Activated naive CD8-positive, alpha-beta T cell treated with anti-CD3 and anti-CD28 coated beads for 36 hours (primary cell): ENCODE measurements around the gene GPR89A. TPM values are rescaled to one million over a fixed set of nuclear protein-coding genes. Genes with fewer than 3 reads are reported as not detected.
"Not testable (repeated sequence)": the region's sequence is repeated elsewhere in the genome, so short reads cannot be mapped to it uniquely, and the experiment has no call there.

Experiments
- DNase-seq: peaks from one replicate; pipeline ENCODE4 v3.0.0; 2021
- H3K27ac Mint-ChIP-seq: one replicate; pipeline ENCODE4 v1.8.0; 2022; ENCODE audit warnings: mild to moderate bottlenecking, moderate library complexity, mixed read lengths
- H3K27me3 Mint-ChIP-seq: one replicate; pipeline ENCODE4 v1.8.0; 2022; ENCODE audit warnings: mild to moderate bottlenecking, mixed read lengths
- H3K36me3 Mint-ChIP-seq: one replicate; pipeline ENCODE4 v1.8.0; 2021; ENCODE audit warnings: mild to moderate bottlenecking, mixed read lengths
- H3K4me1 Mint-ChIP-seq: one replicate; pipeline ENCODE4 v1.8.0; 2021; ENCODE audit warnings: mixed read lengths
- H3K4me3 Mint-ChIP-seq: one replicate; pipeline ENCODE4 v1.8.0; 2022; ENCODE audit warnings: mild to moderate bottlenecking, moderate library complexity, mixed read lengths
- H3K9me3 Mint-ChIP-seq: one replicate; pipeline ENCODE4 v1.8.0; 2022; ENCODE audit warnings: mixed read lengths
- total RNA-seq, 2 experiments: library from RNA; stranded (reverse); gene quantifications; one replicate each; pipeline ENCODE4 v1.2.3, GENCODE V29; 2021

GPR89A gene
- total RNA-seq, 2 experiments from 2014 or later: 28.1 to 29.0 TPM

GRCh38 chr1:145701306-145701862 lies 93.6 kb downstream of the GPR89A start:
- H3K27ac Mint-ChIP-seq: no peak overlapping the region
- DNase-seq: no peak

GRCh38 chr1:145702052-145702451 lies 94.3 kb downstream of the GPR89A start:
- Mint-ChIP-seq H3K27me3 (no peaks in the 10 kb centered on the region), H3K4me1 (no peaks in the 10 kb centered on the region), H3K36me3 (no peaks in the 10 kb centered on the region), H3K27ac (no peak overlapping the region), H3K4me3 (no peak overlapping the region), H3K9me3 (no peaks in the 10 kb centered on the region)
- DNase-seq: no peak

More at GRCh38 chr1:145701306-145701862, 93.6 kb downstream of the GPR89A start:
- H3K4me1 Mint-ChIP-seq: no peaks in the 10 kb centered on the region
- no peaks in the 10 kb centered on the region for H3K36me3 Mint-ChIP-seq
- no peak overlapping the region for H3K4me3 Mint-ChIP-seq
- H3K9me3 Mint-ChIP-seq: no peaks in the 10 kb centered on the region
- H3K27me3 Mint-ChIP-seq: no peaks in the 10 kb centered on the region

GRCh38 chr1:145702826-145703225 lies 95.0 kb downstream of the GPR89A start:
- DNase-seq: no peak
- Mint-ChIP-seq H3K27ac (no peak overlapping the region), H3K36me3 (no peaks in the 10 kb centered on the region), H3K4me3 (no peak overlapping the region), H3K9me3 (no peaks in the 10 kb centered on the region), H3K4me1 (no peaks in the 10 kb centered on the region), H3K27me3 (no peaks in the 10 kb centered on the region)

GRCh38 chr1:145705622-145706021 lies 97.8 kb downstream of the GPR89A start:
- no peak overlapping the region for H3K4me3 Mint-ChIP-seq
- DNase-seq: no peak
- H3K9me3 Mint-ChIP-seq: no peaks in the 10 kb centered on the region
- no peaks in the 10 kb centered on the region for H3K4me1 Mint-ChIP-seq
- H3K27me3 Mint-ChIP-seq: no peaks in the 10 kb centered on the region
- H3K36me3 Mint-ChIP-seq: no peaks in the 10 kb centered on the region
- no peak overlapping the region for H3K27ac Mint-ChIP-seq

- no peaks in the 10 kb centered on the region for H3K4me1 Mint-ChIP-seq
- no peak for DNase-seq
- H3K27me3 Mint-ChIP-seq: no peaks in the 10 kb centered on the region
- H3K4me3 Mint-ChIP-seq: no peak overlapping the region
- no peaks in the 10 kb centered on the region for H3K36me3 Mint-ChIP-seq
- no peak overlapping the region for H3K27ac Mint-ChIP-seq
- H3K9me3 Mint-ChIP-seq: no peaks in the 10 kb centered on the region
These were observed 98.4 kb downstream of the GPR89A start for GRCh38 chr1:145706086-145706664.

- Mint-ChIP-seq H3K4me3 (no peak within 1 kb of the TSS), H3K4me1 (no peaks in the 10 kb centered on the region), H3K27me3 (no peaks in the 10 kb centered on the region), H3K9me3 (no peaks in the 10 kb centered on the region), H3K36me3 (no peaks in the 10 kb centered on the region), H3K27ac (no peak within 1 kb of the TSS)
- DNase-seq: no peak
These were observed 99.5 kb downstream of the GPR89A start, which contains the start of gene PDZK1 for GRCh38 chr1:145707183-145707867. TSS of gene PDZK1 (minus strand) at chr1:145707368. CDS start at chr1:145688021, 19,347 bp downstream.

GRCh38 chr1:145708063-145708462 lies 100.3 kb downstream of the GPR89A start:
- no peaks in the 10 kb centered on the region for H3K9me3 Mint-ChIP-seq
- H3K36me3 Mint-ChIP-seq: no peaks in the 10 kb centered on the region
- H3K4me3 Mint-ChIP-seq: no peak overlapping the region
- no peaks in the 10 kb centered on the region for H3K4me1 Mint-ChIP-seq
- H3K27me3 Mint-ChIP-seq: no peaks in the 10 kb centered on the region
- no peak for DNase-seq
- no peak overlapping the region for H3K27ac Mint-ChIP-seq

- Mint-ChIP-seq H3K4me3 (no peak overlapping the region), H3K27ac (no peak overlapping the region)
These were observed 102.7 kb downstream of the GPR89A start for GRCh38 chr1:145710291-145711027.

GRCh38 chr1:145711213-145711651 lies 103.4 kb downstream of the GPR89A start:
- H3K4me3 Mint-ChIP-seq: no peak overlapping the region
- no peak for DNase-seq
- no peaks in the 10 kb centered on the region for H3K27me3 Mint-ChIP-seq
- no peaks in the 10 kb centered on the region for H3K4me1 Mint-ChIP-seq
- no peaks in the 10 kb centered on the region for H3K9me3 Mint-ChIP-seq
- H3K36me3 Mint-ChIP-seq: no peaks in the 10 kb centered on the region
- H3K27ac Mint-ChIP-seq: no peak overlapping the region

More at GRCh38 chr1:145710291-145711027, 102.7 kb downstream of the GPR89A start:
- H3K4me1 Mint-ChIP-seq: no peaks in the 10 kb centered on the region
- no peaks in the 10 kb centered on the region for H3K9me3 Mint-ChIP-seq
- no peaks in the 10 kb centered on the region for H3K27me3 Mint-ChIP-seq
- no peaks in the 10 kb centered on the region for H3K36me3 Mint-ChIP-seq
- DNase-seq: no peak

GRCh38 chr1:145714524-145715111 lies 106.8 kb downstream of the GPR89A start:
- Mint-ChIP-seq H3K27me3 (no peaks in the 10 kb centered on the region), H3K9me3 (no peaks in the 10 kb centered on the region), H3K4me1 (peaks cover 8% of the 10 kb centered on the region), H3K27ac (no peak overlapping the region), H3K36me3 (no peaks in the 10 kb centered on the region), H3K4me3 (no peak overlapping the region)
- no peak for DNase-seq

- Mint-ChIP-seq H3K27ac (no peak overlapping the region), H3K4me3 (no peak overlapping the region), H3K4me1 (peaks cover 22% of the 10 kb centered on the region), H3K27me3 (peaks cover 9% of the 10 kb centered on the region), H3K9me3 (no peaks in the 10 kb centered on the region), H3K36me3 (no peaks in the 10 kb centered on the region)
- no peak for DNase-seq
These were observed 109.0 kb downstream of the GPR89A start for GRCh38 chr1:145716641-145717345.

GRCh38 chr1:145717833-145718232 lies 110.0 kb downstream of the GPR89A start:
- DNase-seq: no peak
- Mint-ChIP-seq H3K27ac (no peak overlapping the region), H3K27me3 (peaks cover 16% of the 10 kb centered on the region), H3K36me3 (no peaks in the 10 kb centered on the region), H3K4me3 (no peak overlapping the region), H3K9me3 (no peaks in the 10 kb centered on the region), H3K4me1 (peaks cover 22% of the 10 kb centered on the region)

- H3K36me3 Mint-ChIP-seq, H3K27ac Mint-ChIP-seq, DNase-seq, H3K9me3 Mint-ChIP-seq, H3K4me3 Mint-ChIP-seq: not testable (repeated sequence)
- H3K27me3 Mint-ChIP-seq: peaks cover 18% of the 10 kb centered on the region
- H3K4me1 Mint-ChIP-seq: peaks cover 22% of the 10 kb centered on the region
These were observed 110.7 kb downstream of the GPR89A start for GRCh38 chr1:145718465-145718864.

GRCh38 chr1:145719230-145720079 lies 111.7 kb downstream of the GPR89A start, which contains the start of gene CD160:
TSS of gene CD160 (plus strand) at chr1:145719499. CDS start at chr1:145728328, 8,829 bp downstream.
- peaks cover 22% of the 10 kb centered on the region for H3K4me1 Mint-ChIP-seq
- H3K9me3 Mint-ChIP-seq: no peaks in the 10 kb centered on the region
- H3K27me3 Mint-ChIP-seq: peaks cover 18% of the 10 kb centered on the region
- DNase-seq: peak; percentile 14
- no peaks in the 10 kb centered on the region for H3K36me3 Mint-ChIP-seq
- H3K4me3 Mint-ChIP-seq: peak within 1 kb of the TSS; percentile 78
- peak within 1 kb of the TSS; percentile 74 for H3K27ac Mint-ChIP-seq
